ENCODE data around the gene CLDN24. TPM values are rescaled to one million over a fixed set of nuclear protein-coding genes. Genes with fewer than 3 reads are reported as not detected.

CLDN24 gene
- total RNA-seq, 1 experiment from 2014 or later, result not detected

GRCh38 chr4:183342541-183343533 lies 20.6 kb upstream of the CLDN24 start:
- BruUV-seq (replicated peaks), result no TSS peak
- intact Hi-C loops (cut with micrococcal nuclease; ENCODE audit: unreplicated experiment), result no loop called here
- CTCF ChIA-PET, result no interaction called here

GRCh38 chr4:183337833-183338232 lies 15.6 kb upstream of the CLDN24 start:
- intact Hi-C loops (cut with micrococcal nuclease; ENCODE audit: unreplicated experiment), result loop anchor here (10.0 kb wide), 1 partner anchor 53 kb away; no protein-coding TSS in a partner anchor
- Mint-ChIP-seq H3K4me3 (ENCODE audit: low read depth, unreplicated experiment) (no peak overlapping the region), H3K27ac (ENCODE audit: unreplicated experiment) (peak overlapping the region; percentile 83), H3K27me3 (ENCODE audit: unreplicated experiment) (no peaks in the 10 kb centered on the region), H3K4me1 (ENCODE audit: low read depth, unreplicated experiment) (peaks cover 40% of the 10 kb centered on the region), H3K36me3 (ENCODE audit: insufficient read depth, unreplicated experiment) (peaks cover 22% of the 10 kb centered on the region), H3K9me3 (ENCODE audit: low read depth, unreplicated experiment) (peaks cover 2% of the 10 kb centered on the region)
- no TSS peak for BruUV-seq (replicated peaks)
- DNase-seq, result peak; percentile 78
- CTCF ChIA-PET, result interaction anchor here (0.7 kb wide), 1 partner anchor 830 kb away, joined by 5 read pairs; no protein-coding TSS in a partner anchor
- no peak for TF ChIP-seq CTCF (IDR thresholded peaks at IDR 0.05; ENCODE audit: unreplicated experiment)

More at GRCh38 chr4:183342541-183343533, 20.6 kb upstream of the CLDN24 start:
- H3K4me3 Mint-ChIP-seq (ENCODE audit: low read depth, unreplicated experiment), result no peak overlapping the region
- no peak overlapping the region for H3K27ac Mint-ChIP-seq (ENCODE audit: unreplicated experiment)
- DNase-seq, result no peak
- peaks cover 8% of the 10 kb centered on the region for H3K4me1 Mint-ChIP-seq (ENCODE audit: low read depth, unreplicated experiment)
- H3K27me3 Mint-ChIP-seq (ENCODE audit: unreplicated experiment), result no peaks in the 10 kb centered on the region
- no peak for TF ChIP-seq CTCF (IDR thresholded peaks at IDR 0.05; ENCODE audit: unreplicated experiment)
- H3K36me3 Mint-ChIP-seq (ENCODE audit: insufficient read depth, unreplicated experiment), result peaks cover 8% of the 10 kb centered on the region
- H3K9me3 Mint-ChIP-seq (ENCODE audit: low read depth, unreplicated experiment), result no peaks in the 10 kb centered on the region

- Mint-ChIP-seq H3K27ac (ENCODE audit: unreplicated experiment) (peak overlapping the region; percentile 83), H3K4me1 (ENCODE audit: low read depth, unreplicated experiment) (peaks cover 45% of the 10 kb centered on the region), H3K27me3 (ENCODE audit: unreplicated experiment) (no peaks in the 10 kb centered on the region), H3K4me3 (ENCODE audit: low read depth, unreplicated experiment) (no peak overlapping the region), H3K9me3 (ENCODE audit: low read depth, unreplicated experiment) (peaks cover 5% of the 10 kb centered on the region), H3K36me3 (ENCODE audit: insufficient read depth, unreplicated experiment) (peaks cover 22% of the 10 kb centered on the region)
- intact Hi-C loops (cut with micrococcal nuclease; ENCODE audit: unreplicated experiment), result loop anchor here (10.0 kb wide), 1 partner anchor 53 kb away; no protein-coding TSS in a partner anchor
- BruUV-seq (replicated peaks), result no TSS peak
- TF ChIP-seq CTCF (IDR thresholded peaks at IDR 0.05; ENCODE audit: unreplicated experiment), result no peak
- CTCF ChIA-PET, result no interaction called here
- DNase-seq, result no peak
Observed at GRCh38 chr4:183337349-183337748, 15.1 kb upstream of the CLDN24 start.

GRCh38 chr4:183335369-183335940 lies 13.2 kb upstream of the CLDN24 start:
- no TSS peak for BruUV-seq (replicated peaks)
- intact Hi-C loops (cut with micrococcal nuclease; ENCODE audit: unreplicated experiment), result loop anchor here (10.0 kb wide), 1 partner anchor 51 kb away; no protein-coding TSS in a partner anchor
- peaks cover 45% of the 10 kb centered on the region for H3K4me1 Mint-ChIP-seq (ENCODE audit: low read depth, unreplicated experiment)

More at GRCh38 chr4:183335369-183335940, 13.2 kb upstream of the CLDN24 start:
- Mint-ChIP-seq H3K27me3 (ENCODE audit: unreplicated experiment) (no peaks in the 10 kb centered on the region), H3K36me3 (ENCODE audit: insufficient read depth, unreplicated experiment) (peaks cover 22% of the 10 kb centered on the region), H3K4me3 (ENCODE audit: low read depth, unreplicated experiment) (no peak overlapping the region), H3K27ac (ENCODE audit: unreplicated experiment) (peak overlapping the region; percentile 79), H3K9me3 (ENCODE audit: low read depth, unreplicated experiment) (peaks cover 5% of the 10 kb centered on the region)
- no peak for DNase-seq
- no peak for TF ChIP-seq CTCF (IDR thresholded peaks at IDR 0.05; ENCODE audit: unreplicated experiment)
- CTCF ChIA-PET, result no interaction called here
